ENCODE data around the gene SMNDC1. TPM values are rescaled to one million over a fixed set of nuclear protein-coding genes. Genes with fewer than 3 reads are reported as not detected.

SMNDC1 gene
- total RNA-seq, 4 donors from 2014 or later = 9.7 to 17.0 (median 13.1) TPM

GRCh38 chr10:110279407-110279986, 25.2 kb downstream of the SMNDC1 start:
- peaks cover under 1 to 26% (median 10%) of the 10 kb centered on the region in 4 donors for H3K36me3 ChIP-seq
- 24% methylated on average over 6 of the region's 6 CpGs for WGBS
- intact Hi-C loops (cut with DNase I) = loop anchor here (2.0 kb wide), 3 partner anchors 53 to 143 kb away; no protein-coding TSS in a partner anchor
- H3K4me1 ChIP-seq = peaks cover 44 to 71% (median 62%) of the 10 kb centered on the region in 4 donors
- DNase-seq (ENCODE audit: extremely low spot score) = no peak
- H3K9me3 ChIP-seq = no peaks in the 10 kb centered on the region
- TF ChIP-seq POLR2AphosphoS5 (IDR thresholded peaks at IDR 0.05) = peak in 1 of 2 donors; percentile 66
- peak; percentile 77 to 85 (median 80) for TF ChIP-seq CTCF (IDR thresholded peaks at IDR 0.05)
- no peak for TF ChIP-seq EP300 (IDR thresholded peaks at IDR 0.05)
- no peak for TF ChIP-seq POLR2A (IDR thresholded peaks at IDR 0.05; ENCODE audit: low read depth)
- H3K27ac ChIP-seq (replicated peaks in 1 of 4) = peak overlapping the region; percentile 42 to 81 (median 63)
- peak overlapping the region in 2 of 4 donors; percentile 2 to 17 for H3K4me3 ChIP-seq
- no peaks in the 10 kb centered on the region for H3K27me3 ChIP-seq

- H3K27ac ChIP-seq (replicated peaks in 1 of 4) = peak overlapping the region; percentile 42 to 81 (median 63)
- intact Hi-C loops (cut with DNase I) = loop anchor here (2.0 kb wide), 3 partner anchors 52 to 142 kb away; no protein-coding TSS in a partner anchor
- TF ChIP-seq POLR2AphosphoS5 (IDR thresholded peaks at IDR 0.05) (no peak), CTCF (IDR thresholded peaks at IDR 0.05) (no peak), EP300 (IDR thresholded peaks at IDR 0.05) (no peak), POLR2A (IDR thresholded peaks at IDR 0.05; ENCODE audit: low read depth) (no peak)
- no peak for DNase-seq (ENCODE audit: extremely low spot score)
- H3K4me1 ChIP-seq = peaks cover 51 to 79% (median 70%) of the 10 kb centered on the region in 4 donors
- WGBS = 61% methylated on average over 7 of the region's 7 CpGs
- H3K36me3 ChIP-seq = peaks cover 0 to 19% (median 7%) of the 10 kb centered on the region in 4 donors
- H3K4me3 ChIP-seq = peak overlapping the region in 2 of 4 donors; percentile 2 to 17
- no peaks in the 10 kb centered on the region for H3K27me3 ChIP-seq
- H3K9me3 ChIP-seq = no peaks in the 10 kb centered on the region
Observed at GRCh38 chr10:110278562-110279406, 25.9 kb downstream of the SMNDC1 start.

- Histone ChIP-seq H3K36me3 (peaks cover 0 to 17% (median 6%) of the 10 kb centered on the region in 4 donors), H3K27me3 (no peaks in the 10 kb centered on the region), H3K4me1 (peaks cover 56 to 86% (median 78%) of the 10 kb centered on the region in 4 donors), H3K4me3 (no peak overlapping the region), H3K27ac (replicated peaks in 1 of 4) (peak overlapping the region; percentile 28 to 81 (median 63)), H3K9me3 (no peaks in the 10 kb centered on the region)
- intact Hi-C loops (cut with DNase I) = no loop called here
- no peak for DNase-seq (ENCODE audit: extremely low spot score)
- no peak for TF ChIP-seq POLR2AphosphoS5 (IDR thresholded peaks at IDR 0.05)
- TF ChIP-seq EP300 (IDR thresholded peaks at IDR 0.05) = no peak
- TF ChIP-seq CTCF (IDR thresholded peaks at IDR 0.05) = no peak
- no peak for TF ChIP-seq POLR2A (IDR thresholded peaks at IDR 0.05; ENCODE audit: low read depth)
- WGBS = 82% methylated on average over 2 of the region's 2 CpGs
Observed at GRCh38 chr10:110277591-110277990, 27.1 kb downstream of the SMNDC1 start.

GRCh38 chr10:110276603-110277002, 28.1 kb downstream of the SMNDC1 start:
- WGBS = 97% methylated on average over 5 of the region's 5 CpGs
- Histone ChIP-seq H3K4me1 (peaks cover 59 to 86% (median 81%) of the 10 kb centered on the region in 4 donors), H3K36me3 (peaks cover 0 to 17% (median 6%) of the 10 kb centered on the region in 4 donors), H3K9me3 (no peaks in the 10 kb centered on the region), H3K27me3 (no peaks in the 10 kb centered on the region), H3K27ac (replicated peaks in 1 of 4) (peak overlapping the region; percentile 11 to 81 (median 71)), H3K4me3 (no peak overlapping the region)
- TF ChIP-seq POLR2A (IDR thresholded peaks at IDR 0.05; ENCODE audit: low read depth) (no peak), EP300 (IDR thresholded peaks at IDR 0.05) (no peak)
- intact Hi-C loops (cut with DNase I) = no loop called here
- DNase-seq (ENCODE audit: extremely low spot score) = no peak

Data from esophagus muscularis mucosa (tissue), 4 donors.